Measurements from ENCODE around the gene ARL9. TPM values are rescaled to one million over a fixed set of nuclear protein-coding genes. Genes with fewer than 3 reads are reported as not detected.

ARL9 gene
- total and polyA plus RNA-seq, 11 donors, result 0.03 to 0.21 TPM; not detected in 9

- ATAC-seq (no peak), DNase-seq (no peak)
- intact Hi-C loops (cut with DNase I), result no loop called here
These were observed 46.7 kb downstream of the ARL9 start for GRCh38 chr4:56552273-56552672.

GRCh38 chr4:56570041-56570440 lies 64.5 kb downstream of the ARL9 start:
- 79 to 86% (median 81%) methylated on average over 4 of the region's 4 CpGs for WGBS, 4 donors
- no peaks in the 10 kb centered on the region for H3K9me3 ChIP-seq
- no peaks in the 10 kb centered on the region for H3K27me3 ChIP-seq
- TF ChIP-seq CTCF (IDR thresholded peaks at IDR 0.05) (no peak), POLR2A (IDR thresholded peaks at IDR 0.05) (no peak)
- DNase-seq (no peak), ATAC-seq (no peak)
- no peaks in the 10 kb centered on the region for H3K4me1 ChIP-seq
- no peak overlapping the region for H3K4me3 ChIP-seq
- H3K36me3 ChIP-seq, result no peaks in the 10 kb centered on the region
- intact Hi-C loops (cut with DNase I), result loop anchor here in 1 of 10 donors (10.0 kb wide), 1 partner anchor 225 kb away; no protein-coding TSS in a partner anchor
- H3K27ac ChIP-seq, result no peak overlapping the region

More at GRCh38 chr4:56552273-56552672, 46.7 kb downstream of the ARL9 start:
- Histone ChIP-seq H3K4me3 (no peak overlapping the region), H3K36me3 (no peaks in the 10 kb centered on the region), H3K4me1 (no peaks in the 10 kb centered on the region), H3K9me3 (no peaks in the 10 kb centered on the region), H3K27me3 (peaks cover 0 to 4% (median 0%) of the 10 kb centered on the region in 9 donors), H3K27ac (no peak overlapping the region)
- TF ChIP-seq POLR2A (IDR thresholded peaks at IDR 0.05), result no peak
- no peak for TF ChIP-seq CTCF (IDR thresholded peaks at IDR 0.05)

Other genes starting within 250 kb of the ARL9 start
- 10 to 100 TPM in 1 of 9 donors, 1 to 10 TPM in 8; 3.1 to 11.7 (median 5.3) TPM for gene AASDH, start 118.3 kb upstream of the ARL9 start, total RNA-seq
- gene AASDH, start 118.3 kb upstream of the ARL9 start, polyA plus RNA-seq, result 1 to 10 TPM; 2.4 to 3.1 TPM
- gene PPAT, start 70.2 kb upstream of the ARL9 start, total RNA-seq, result 1 to 10 TPM; 2.1 to 6.5 (median 3.7) TPM
- 1 to 10 TPM in 1 of 2 donors, under 1 TPM in 1; 0.65 to 5.1 TPM for gene PPAT, start 70.2 kb upstream of the ARL9 start, polyA plus RNA-seq
- gene PAICS, start 69.5 kb upstream of the ARL9 start, total RNA-seq, result 10 to 100 TPM; 11.8 to 32.2 (median 26.5) TPM
- 10 to 100 TPM; 20.4 to 55.5 TPM for gene PAICS, start 69.5 kb upstream of the ARL9 start, polyA plus RNA-seq
- 10 to 100 TPM; 35.1 to 66.8 (median 41.7) TPM for gene SRP72, start 38.2 kb upstream of the ARL9 start, total RNA-seq
- gene SRP72, start 38.2 kb upstream of the ARL9 start, polyA plus RNA-seq, result 10 to 100 TPM; 14.1 to 49.9 TPM
- 100 to 1,000 TPM in 2 of 9 donors, 10 to 100 TPM in 4, 1 to 10 TPM in 3; 1.5 to 223 (median 11.3) TPM for gene HOPX, start 175.5 kb downstream of the ARL9 start, total RNA-seq
- gene HOPX, start 175.5 kb downstream of the ARL9 start, polyA plus RNA-seq, result 10 to 100 TPM; 25.0 to 83.3 TPM

All from heart left ventricle (tissue), 16 donors.